GM18909 (cell line): ENCODE measurements around the gene VAV3.
A peak's percentile ranks its signal among the peaks of the same experiment; 100 is the strongest.

ENCODE experiments used
- ATAC-seq: cut with Tn5 transposase; IDR thresholded peaks from one replicate; pipeline ENCODE4 v1.9.1; 2021; ENCODE audit warnings: mild to moderate bottlenecking; ENCODE audit not compliant: unreplicated experiment, poor library complexity

VAV3 gene

DNA sequence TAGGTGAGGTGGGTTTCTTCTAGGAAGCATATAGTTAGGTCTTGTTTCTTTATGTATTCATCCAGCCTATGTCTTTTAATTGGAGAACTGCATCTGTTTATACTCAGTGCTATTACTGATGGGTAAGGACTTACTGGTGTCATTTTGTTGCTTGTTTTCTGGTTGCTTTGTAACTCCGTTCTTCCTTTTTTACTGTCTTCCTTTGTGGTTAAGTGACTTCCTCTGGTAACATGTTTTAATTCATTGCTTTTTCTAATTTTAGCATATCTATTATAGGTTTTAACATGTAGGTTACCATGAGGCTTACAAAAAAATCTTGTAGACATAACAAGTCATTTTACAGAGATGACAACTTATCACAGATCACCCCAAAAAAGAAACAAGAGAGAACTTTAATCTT is 160.8 kb downstream of the VAV3 start:
- ATAC-seq, result no peak

DNA sequence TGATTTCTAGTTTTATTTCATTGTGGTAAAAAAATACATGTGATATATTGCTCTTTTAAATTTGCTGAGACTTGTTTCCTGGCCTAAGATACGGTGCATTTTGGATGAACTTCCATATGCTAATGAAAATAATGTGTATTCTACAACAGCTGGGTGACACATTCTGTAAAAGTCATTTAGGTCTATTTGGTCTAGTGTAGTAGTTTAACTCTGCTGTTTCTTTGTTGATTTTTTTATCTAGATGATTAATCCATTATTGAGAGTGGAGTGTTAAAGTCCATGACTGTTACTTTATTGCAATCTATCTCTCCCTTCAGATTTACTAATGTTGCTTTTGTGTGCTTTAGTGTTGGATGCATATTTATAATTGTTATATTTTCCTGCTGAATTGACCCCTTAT is 161.4 kb downstream of the VAV3 start:
- ATAC-seq, result no peak

DNA sequence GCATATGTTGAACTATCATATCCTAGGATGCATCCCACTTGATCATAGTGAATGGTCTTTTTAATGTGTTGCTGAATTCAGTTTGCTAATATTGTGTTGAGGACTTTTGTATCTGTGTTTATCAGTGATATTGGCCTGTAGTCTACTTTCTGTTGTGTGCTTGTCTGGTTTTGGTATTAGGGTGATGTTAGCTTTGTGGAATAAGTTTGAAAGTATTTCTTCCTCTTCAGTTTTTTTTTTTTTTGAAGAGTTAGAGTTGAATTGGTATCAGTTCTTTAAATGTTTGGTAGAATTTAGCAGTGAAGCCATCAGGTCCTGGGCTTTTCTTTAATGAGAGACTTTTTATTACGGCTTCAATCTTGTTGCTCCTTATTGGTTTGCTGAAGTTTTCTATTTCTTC is 162.3 kb downstream of the VAV3 start:
- no peak for ATAC-seq

DNA sequence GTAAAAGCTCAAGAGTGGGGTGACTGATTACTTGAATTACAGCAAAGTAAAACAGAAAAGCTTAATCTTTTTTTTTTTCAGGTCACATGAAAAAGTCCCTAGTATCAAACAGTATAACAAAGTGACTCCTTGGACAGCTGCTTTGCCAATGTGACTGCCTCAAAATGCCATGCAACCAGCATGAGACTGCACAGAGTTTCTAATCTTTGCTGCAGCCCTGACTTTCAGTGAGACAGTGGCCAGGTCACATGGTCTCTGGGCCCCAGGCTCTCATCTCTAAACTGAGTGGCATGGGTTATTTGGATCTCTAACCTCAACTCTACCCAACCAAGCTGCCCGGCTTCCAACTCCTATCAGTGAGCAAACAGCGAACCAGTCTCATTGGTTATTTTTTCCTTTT is 169.0 kb downstream of the VAV3 start:
- no peak for ATAC-seq

DNA sequence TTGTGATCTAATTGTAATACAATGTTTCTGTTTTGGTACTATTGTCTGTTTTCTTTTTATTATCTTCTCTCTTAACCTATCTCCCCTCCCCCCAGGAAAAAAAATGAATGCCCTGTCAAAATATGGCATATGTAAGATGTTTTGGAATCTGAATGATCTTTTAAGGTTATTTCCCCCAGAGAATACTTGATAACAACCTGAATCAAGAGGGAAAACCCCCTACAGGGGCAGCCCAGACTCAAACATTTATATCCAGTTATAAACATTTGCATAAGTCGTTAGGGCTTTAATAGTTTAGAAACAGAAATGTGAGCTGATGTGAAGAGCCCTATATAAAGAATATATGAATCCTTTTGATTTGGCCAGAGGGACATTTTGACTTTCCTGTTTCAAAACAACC is 169.5 kb downstream of the VAV3 start:
- ATAC-seq, result no peak

DNA sequence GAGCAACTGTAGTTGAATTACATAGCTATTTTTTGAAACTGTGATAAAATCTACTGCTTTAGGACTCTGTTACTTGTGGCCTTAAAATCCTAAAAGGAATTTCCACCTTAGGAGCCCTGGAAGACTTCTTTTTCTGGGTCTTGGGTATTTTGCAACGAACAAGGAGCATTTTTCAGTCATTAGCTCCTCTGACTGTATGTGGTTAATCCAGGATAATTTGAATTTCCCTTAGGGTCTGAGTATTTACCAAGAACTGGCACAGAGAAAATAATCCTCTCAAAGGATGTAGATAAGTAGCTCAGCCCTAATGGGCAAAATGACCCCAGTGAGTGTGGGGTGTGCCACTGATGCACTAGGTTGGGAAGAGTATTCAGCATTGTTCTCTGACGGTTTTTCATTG is 170.4 kb downstream of the VAV3 start:
- no peak for ATAC-seq

DNA sequence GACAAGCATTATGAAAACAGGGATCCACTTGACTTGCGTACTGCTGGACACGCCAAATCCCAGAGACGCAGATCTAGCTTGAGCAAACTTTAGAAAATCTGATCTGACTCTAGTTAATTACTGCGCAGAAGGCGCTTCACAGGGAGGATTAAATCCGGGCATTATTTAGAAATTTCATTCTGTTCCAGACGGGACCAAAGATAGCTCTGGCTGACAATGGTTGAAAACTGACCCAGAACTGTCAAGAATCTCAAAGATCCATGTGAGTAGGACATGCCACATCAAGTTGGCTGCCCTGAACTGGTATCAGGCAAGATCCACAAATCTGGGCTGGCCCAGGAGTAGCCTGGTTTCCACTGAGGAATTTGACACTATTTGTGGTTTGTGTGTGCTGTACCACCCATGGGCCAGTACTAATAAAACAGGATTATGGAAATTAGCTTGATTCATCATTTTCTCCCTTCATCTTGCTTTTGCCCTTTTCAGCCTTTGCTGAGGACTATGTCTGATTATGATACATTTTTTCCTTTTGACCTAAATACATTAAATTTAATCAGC is 171.0 kb downstream of the VAV3 start:
- no peak for ATAC-seq

DNA sequence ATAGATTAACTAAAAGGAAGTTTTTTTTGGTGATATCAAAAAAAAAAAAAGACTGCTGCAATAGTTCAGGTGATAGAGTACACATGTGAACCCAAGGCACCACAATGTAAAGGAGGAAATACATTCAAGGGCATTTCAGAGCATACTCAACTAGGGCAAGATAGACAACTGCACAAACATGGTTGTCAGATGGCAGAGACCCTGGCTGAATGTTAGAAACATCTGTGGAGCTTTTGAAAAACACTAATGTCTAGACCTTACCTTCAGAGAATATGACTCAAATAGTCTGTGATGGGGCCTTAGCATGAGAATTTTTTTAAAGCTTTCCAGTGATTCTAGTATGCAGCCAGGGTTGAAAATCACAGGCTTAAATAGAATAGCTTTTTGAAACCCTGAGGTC is 173.6 kb downstream of the VAV3 start:
- ATAC-seq, result no peak

DNA sequence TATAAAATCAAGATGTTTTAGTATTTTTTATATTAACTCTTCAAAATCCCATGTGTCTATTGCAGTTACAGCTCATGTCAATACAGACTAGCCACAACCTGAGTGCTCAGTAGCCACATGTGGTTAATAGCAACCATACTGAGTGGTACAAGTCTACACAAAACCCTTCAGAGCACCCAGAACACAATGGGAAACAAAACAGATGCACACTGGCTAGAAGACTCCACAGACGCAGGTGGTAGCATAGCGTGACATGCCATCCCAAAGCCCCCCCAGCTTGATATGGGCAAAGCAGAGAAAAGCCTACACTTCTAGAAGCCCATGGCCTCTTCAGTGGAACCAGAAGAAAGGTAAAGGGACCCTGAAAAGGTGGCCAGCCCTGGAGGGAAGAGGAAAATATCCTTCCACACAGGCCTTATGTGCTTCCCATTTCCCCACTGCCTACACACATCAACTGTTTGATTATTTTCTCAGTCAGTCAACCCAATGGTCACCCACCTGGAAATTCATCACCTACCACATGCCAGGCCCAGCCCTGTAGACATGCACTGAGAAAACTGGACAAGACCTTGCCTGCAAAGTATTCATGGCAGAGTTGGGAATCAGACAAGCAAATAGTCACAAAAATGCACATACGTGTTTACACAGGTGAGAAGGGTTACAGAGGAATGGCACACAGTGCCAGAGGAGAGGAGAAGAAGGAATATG is 175.0 kb downstream of the VAV3 start:
- ATAC-seq, result no peak

DNA sequence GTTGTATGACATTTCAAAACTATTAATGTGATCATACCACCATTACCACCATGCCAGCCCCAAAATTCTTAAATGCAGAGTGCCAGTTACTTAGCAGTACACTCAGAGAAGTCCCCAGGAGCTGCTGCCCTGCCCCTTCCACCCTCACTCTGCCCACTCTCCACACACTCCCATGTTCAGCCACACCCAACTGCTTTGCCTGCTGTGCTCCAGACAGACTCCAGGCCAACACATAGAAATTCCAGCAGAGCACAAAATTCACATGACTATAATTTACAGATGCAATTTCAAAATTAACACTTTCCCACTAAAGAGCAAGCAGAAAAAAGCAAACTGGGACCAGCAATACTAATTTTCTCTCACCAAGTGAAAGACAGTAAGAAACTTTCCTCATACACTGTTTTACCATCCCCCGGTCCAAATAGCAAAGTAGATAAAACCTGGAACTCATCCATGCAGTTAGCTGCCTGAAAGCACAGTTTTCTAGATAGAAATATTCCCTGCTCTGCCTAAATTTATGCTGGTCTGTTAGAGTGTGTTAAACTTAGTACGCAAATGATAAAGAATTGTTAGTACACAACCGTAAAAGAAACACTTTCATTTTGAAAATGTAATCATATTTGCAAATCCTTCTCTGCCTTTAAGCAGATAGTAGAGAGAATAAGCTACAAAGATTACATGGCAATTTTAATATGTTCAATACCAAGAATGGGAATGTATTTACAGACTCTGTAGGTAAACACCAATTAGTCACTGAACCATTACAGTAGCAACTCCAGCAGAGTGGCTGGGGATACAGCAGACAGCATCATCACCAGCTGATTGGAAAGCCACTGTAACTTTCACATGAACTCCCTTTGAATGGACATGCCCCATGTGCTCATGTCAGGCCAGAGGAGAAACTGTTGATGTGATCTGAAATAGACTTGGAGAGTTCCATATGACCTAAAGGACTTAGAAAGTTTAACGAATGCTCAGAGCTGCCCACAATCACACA is 176.5 kb downstream of the VAV3 start:
- ATAC-seq, result no peak

DNA sequence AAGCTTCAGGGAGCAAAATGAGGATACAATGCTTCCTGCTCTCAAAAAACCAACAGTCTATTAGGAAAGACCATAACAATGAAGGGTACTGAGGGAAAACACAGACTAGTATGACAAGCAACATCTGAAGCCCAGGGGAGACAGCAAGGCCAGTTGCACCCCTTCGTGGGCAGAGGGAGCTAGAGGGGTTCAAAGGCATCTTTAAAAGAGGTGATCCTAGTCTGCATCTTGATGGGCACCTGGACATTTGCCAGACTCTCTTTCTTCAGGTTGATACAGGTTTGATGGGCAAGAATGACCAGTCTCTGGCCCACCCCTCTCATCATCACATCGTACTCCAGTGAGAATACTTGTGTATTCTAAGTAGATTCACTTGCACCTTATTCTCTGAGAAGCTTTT is 177.7 kb downstream of the VAV3 start:
- ATAC-seq, result no peak

DNA sequence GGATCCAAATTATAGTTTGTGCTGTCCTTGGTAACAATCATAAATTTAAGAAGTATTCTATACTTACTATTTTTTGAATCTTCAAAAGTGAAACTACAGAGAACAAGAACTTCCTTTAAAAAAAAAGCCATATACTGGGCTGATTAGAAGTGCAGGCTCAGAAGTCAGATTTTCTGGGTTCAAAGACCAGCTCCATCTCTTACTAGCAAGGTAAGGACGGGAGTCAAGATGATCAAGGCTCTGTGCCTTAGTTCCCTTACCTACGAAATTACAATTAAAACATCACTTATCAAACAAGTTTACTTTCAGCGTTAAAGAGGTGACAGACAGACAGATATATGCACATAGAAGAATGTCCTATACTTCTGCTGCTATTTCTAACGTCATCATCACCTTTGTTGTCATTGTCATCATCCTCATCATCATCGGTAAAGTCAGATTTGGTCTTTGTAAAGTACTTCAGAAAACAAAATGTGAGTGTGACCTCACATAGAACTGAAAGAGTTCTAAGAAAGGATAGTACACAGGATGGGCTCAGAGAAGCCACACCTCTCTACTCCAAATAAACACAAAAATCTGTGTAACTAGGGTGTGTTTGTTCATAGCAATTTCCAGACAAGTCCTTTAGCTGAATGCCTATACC is 178.7 kb downstream of the VAV3 start:
- no peak for ATAC-seq

DNA sequence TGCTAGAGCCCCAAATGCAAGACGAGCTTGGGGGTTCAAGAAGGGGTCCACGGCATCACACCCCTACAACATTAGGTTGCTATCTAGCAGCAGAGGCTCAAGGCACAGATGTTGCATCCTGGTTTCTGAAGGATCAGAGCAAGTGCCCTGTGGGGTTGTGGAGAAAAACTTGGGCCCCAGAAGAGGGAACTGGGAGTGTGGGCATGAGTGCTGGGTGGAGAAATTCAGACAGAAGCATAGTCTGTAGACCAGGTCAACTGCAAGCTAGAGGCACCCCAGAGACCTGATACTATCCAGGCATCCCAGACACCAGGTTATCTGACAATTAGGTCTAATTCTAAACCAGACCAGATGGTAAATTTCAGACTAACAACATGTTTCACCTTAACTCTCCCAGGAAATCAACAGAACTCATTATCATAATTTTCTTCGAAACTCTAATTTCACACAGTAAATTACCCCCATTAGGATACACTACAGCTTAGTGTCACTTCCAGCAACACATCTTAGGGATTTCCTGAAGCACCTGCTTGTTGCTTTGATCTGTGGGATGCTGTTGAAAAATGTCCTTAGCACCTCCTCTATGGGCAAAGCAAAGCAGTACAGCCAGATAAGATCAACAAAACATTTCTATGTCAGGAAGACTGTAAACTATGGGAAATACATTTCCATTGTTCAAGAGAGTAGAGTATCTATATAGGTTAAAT is 179.3 kb downstream of the VAV3 start:
- no peak for ATAC-seq

DNA sequence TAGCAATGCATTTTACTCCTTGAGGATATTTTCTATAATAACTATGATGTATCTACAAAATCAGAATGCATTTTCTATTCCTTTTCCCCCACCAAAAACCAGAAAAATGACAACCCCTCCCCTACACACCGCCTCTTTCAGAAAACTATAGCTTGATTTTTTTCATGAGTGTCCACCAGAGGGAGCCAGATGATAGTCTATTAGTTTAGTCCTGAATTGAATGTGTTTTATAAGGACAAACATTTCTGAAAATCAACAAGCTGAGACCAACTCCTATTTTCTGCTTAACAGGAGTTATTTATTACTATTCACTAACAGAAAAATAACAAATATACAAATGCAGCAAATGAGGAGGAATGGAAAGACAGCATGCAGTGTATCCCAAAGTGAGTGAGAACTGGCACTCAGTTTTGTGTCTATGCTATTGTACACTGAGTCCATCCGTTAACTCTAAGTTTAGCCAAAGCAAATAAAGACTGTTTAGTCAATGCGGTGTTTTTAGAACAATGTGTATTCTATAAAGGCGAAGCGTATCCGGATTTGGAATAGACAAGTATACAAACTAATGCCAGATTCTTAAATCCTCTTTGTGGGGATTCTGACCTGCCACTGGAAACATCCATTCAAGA is 182.6 kb downstream of the VAV3 start:
- no peak for ATAC-seq

DNA sequence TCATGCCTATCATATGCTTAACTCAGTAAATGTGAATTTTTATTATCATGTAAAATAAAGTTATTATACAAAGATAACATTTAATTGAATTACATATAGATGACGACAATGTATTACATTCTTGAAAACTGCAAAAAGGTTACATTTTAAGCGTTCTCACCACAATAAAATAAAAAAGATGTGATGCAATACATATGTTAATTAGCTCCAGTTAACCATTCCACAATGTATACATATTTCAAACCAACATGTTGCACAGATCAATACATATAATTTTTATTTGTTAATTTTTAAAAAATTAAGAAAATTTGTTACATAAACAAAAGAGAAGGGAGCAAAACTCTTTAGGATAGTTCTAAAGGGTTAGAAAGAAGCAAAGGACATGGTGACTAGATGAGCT is 183.7 kb downstream of the VAV3 start:
- no peak for ATAC-seq

DNA sequence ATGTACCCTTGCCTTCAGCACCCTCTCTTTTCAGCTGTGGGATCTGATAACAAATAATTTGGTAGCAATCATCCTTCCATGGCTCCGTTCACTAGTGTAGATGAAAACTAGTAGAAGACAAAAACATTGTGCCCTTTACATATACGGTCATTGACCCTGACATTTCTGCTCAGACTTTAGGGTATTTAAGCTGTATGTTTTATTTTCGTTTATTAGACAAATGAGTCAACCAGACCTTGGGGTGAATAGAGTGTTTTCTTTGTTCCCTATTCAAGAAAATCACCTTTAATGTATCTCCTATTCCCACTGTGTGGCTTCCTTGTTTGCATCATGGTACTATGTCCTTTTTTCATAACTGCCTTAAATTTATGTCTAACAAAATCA is 187.3 kb downstream of the VAV3 start:
- ATAC-seq, result peak; percentile 16

DNA sequence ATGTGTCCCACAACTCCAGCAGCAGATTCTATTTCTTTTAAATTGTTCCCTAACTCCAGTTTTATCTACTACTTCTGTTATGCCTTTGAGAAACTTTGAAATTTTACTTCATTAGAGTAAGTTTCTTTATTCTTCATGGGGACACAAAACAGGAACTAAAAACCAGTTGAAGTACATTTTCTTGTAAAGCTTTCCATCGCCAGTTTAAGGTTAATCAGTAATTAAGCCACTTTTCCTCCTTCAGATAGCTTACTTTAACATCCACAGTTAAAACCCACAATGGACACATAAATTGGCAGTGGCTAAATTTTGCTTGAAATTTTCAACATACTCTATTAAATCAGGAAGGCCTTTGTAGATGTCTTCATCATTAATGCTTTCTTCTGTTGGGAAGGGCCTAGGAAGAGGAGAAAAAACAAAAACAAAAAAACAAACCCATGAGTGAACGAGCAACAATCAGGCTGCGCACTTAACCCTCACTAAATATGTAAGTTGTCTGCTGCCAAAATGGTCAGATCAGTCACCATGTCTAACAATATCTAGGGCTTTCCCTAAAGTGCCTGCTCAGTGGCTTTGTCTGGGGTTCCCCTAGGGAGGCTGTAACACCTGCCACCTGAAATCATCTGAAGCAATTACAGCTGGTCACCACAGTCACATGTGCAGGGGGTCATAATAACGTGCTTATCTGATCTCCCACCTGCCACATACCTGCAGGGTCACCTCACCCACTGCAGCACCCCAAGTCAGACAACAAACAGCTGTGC is 187.9 kb downstream of the VAV3 start:
- ATAC-seq, result peak; percentile 93

DNA sequence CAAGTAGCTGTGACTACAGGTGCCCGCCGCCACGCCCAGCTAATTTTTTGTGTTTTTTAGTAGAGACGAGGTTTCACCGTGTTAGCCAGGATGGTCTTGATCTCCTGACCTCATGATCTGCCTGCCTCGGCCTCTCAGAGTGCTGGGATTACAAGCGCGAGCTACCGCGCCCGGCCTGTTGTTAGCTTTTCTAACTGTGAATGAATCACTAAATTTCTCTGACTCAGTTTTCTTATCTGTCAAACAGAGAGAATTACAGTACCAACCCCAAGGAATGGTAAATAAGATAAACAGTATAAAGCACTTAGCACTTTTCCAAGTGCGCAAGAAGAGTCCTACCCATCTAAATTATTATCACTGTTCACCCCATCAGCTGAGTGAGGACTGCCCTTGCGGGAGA is 193.6 kb downstream of the VAV3 start:
- no peak for ATAC-seq

DNA sequence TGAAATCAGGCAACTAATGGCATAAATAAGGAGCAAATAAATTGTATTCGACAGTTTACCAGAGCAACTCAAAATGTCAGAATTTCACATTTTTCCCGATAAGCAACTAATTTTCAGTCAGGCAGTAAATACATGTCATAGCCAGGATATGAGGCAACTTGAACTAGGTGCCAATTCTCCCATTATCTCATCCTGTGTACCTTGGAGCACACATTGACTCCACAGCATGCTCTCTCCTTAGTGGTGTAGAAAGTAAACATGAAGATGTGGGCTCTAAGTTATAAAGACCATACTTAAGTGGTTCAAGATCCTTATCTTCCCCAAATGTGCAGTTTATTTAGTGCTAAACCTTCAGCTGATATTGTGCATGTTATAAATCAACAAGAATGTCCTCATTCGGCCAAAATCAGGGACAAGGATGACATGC is 197.8 kb downstream of the VAV3 start:
- ATAC-seq, result no peak
